Epithelial cell of proximal tubule (primary cell): ENCODE results near the gene KIAA0586. TPM values are rescaled to one million over a fixed set of nuclear protein-coding genes. Genes with fewer than 3 reads are reported as not detected.

Experiments
- DNase-seq: peaks from one replicate; pipeline ENCODE4 v3.0.0-alpha.2; 2011; ENCODE audit warnings: low read depth
- H3K4me3 ChIP-seq: 2 replicates; pipeline ENCODE4 v1.5.1; 2011; ENCODE audit warnings: low read depth, mild to moderate bottlenecking, low read length
- total RNA-seq: library from RNA; depleted of rRNA; stranded (reverse); fragments of >200 nt; gene quantifications from 2 replicates; pipeline ENCODE4 v1.2.3, GENCODE V29; 2015
- TF ChIP-seq, protein P1 (sequence below): conservative IDR thresholded peaks from 2 replicates; pipeline ENCODE4 v1.5.1; 2012; ENCODE audit warnings: low read depth, mild to moderate bottlenecking, low read length

The KIAA0586 gene
- total RNA-seq, 1 donor from 2014 or later, result 11.2 TPM

DNA sequence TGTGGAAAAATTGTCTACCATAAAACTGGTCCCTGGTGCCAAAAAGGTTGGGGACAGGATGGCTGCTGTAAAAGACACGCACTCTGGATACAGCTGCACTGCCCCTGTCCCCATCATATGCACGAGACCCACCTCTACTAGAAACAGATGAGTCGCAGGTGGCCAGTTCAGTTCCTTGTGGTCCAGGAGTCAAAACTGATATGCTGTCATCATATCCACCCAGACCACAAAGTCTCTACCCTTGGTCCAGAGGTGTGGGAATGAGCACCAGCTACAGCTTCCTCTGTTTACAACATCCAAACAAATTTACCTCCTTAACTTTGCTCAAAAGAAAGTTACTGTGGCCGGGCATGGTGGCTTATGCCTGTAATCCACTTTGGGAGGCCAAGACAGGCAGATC is 166.5 kb downstream of the KIAA0586 start:
- TF ChIP-seq, protein P1, sequence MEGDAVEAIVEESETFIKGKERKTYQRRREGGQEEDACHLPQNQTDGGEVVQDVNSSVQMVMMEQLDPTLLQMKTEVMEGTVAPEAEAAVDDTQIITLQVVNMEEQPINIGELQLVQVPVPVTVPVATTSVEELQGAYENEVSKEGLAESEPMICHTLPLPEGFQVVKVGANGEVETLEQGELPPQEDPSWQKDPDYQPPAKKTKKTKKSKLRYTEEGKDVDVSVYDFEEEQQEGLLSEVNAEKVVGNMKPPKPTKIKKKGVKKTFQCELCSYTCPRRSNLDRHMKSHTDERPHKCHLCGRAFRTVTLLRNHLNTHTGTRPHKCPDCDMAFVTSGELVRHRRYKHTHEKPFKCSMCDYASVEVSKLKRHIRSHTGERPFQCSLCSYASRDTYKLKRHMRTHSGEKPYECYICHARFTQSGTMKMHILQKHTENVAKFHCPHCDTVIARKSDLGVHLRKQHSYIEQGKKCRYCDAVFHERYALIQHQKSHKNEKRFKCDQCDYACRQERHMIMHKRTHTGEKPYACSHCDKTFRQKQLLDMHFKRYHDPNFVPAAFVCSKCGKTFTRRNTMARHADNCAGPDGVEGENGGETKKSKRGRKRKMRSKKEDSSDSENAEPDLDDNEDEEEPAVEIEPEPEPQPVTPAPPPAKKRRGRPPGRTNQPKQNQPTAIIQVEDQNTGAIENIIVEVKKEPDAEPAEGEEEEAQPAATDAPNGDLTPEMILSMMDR, result no peak
- no peak for DNase-seq
- no peak overlapping the region for H3K4me3 ChIP-seq

DNA sequence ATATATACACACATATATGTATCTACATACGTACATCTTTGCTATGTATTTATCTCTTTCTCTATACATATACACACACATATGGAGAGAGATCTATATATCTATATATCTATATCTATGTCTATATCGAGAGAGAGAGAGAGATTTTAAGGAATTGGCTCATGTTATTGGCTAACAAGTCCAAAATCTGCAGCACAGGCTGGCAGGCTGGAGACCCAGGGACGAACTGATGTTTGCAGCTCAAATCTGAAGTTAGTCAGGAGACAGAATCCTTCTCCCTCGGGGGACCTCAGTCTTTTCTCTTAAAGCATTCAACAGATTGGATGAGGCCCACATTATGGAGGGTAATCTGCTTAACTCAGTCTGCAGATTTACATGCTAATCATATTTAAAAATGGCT is 169.5 kb downstream of the KIAA0586 start:
- no peak for DNase-seq
- H3K4me3 ChIP-seq, result no peak overlapping the region
- TF ChIP-seq, protein P1, result no peak

DNA sequence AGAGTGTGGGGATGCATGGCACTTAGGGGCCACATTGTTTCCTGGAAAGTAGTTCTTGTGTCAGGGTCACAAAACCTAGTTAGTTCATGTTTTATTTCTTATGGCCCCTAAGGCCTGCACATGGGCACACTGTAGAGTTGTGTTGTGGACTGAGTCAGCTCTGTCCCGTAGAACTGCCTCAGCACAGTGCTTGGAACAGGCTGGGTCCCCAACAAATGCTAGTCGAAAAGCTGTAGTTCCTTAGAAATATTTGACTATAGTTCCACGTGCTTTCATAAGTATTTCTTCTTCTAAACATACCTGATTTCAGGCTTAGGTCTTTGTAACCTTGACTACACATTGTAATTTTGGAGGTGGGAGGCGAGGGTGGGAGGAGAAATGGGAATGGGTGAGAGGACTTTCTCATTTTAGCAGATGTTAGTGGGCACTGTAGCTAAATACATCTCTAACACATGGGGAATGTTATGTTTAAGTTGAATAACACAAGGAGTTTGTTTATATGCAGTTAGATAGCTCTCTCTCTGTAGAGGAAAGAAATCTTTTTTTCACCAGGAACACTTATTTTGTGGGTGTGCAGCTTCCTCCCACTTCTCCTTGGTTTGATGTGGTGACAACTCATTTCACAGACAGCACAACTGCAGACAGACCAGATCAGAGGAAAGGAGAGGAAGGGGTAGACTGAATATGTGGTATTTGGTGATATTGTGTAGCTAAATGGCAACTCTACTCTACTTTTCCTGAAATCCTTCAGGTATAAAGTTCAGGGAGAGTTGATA is 170.7 kb downstream of the KIAA0586 start:
- no peak for DNase-seq
- TF ChIP-seq, protein P1, result no peak
- no peak overlapping the region for H3K4me3 ChIP-seq

DNA sequence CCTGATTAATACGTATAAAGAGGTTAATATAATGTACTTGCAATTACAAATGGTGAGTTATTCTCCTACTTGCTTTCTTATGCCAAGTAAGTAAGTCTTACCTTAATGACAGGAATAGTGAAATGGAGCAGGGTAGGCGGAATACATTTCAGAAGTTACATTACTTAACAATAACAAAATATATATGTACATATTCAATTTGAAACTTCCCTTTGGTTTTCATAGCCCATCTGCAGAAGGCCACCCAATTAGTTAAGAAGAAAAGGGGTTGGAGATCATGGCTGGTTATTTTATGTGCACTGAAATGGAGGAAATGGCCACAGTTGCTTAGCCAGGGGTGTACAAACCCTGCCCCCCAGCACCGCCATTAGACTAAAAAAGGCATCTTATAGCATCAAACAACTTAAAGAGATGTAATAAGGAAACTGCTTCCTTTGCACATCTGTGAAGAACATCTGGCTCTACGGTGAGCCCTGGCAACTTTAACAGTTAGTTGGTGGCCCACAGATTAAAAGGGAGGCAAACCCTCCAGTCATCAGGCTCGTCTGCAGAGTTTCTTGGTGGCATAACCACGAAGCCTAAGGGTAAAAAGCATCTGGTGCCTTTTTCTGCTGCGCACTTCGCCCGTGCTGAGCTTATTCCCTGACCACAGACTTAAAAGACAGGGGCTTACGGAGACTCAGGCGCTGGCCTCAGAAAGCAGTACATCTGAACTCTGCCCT is 171.4 kb downstream of the KIAA0586 start:
- no peak for DNase-seq
- H3K4me3 ChIP-seq, result no peak overlapping the region
- TF ChIP-seq, protein P1, result no peak

GRCh38 chr14:58599707-58600106 is 172.2 kb downstream of the KIAA0586 start:
- no peak overlapping the region for H3K4me3 ChIP-seq
- no peak for DNase-seq
- TF ChIP-seq, protein P1, result no peak

Other genes starting within 250 kb of the KIAA0586 start
- gene ACTR10, start 227.6 kb upstream of the KIAA0586 start, total RNA-seq, result 70.0 and 103 TPM in 2 replicates
- 255 TPM in 2 replicates for gene PSMA3, start 182.9 kb upstream of the KIAA0586 start, total RNA-seq
- gene ARID4A, start 129.2 kb upstream of the KIAA0586 start, total RNA-seq, result 2.7 and 8.6 TPM in 2 replicates
- not detected in 2 replicates for gene TOMM20L, start 31.8 kb upstream of the KIAA0586 start, total RNA-seq
- 61.6 and 69.5 TPM in 2 replicates for gene TIMM9, start 188 bp upstream of the KIAA0586 start, total RNA-seq
- 2.7 and 3.4 TPM in 2 replicates for gene DACT1, start 210.2 kb downstream of the KIAA0586 start, total RNA-seq